Measurements from ENCODE around the gene PRKCE. TPM values are rescaled to one million over a fixed set of nuclear protein-coding genes. Genes with fewer than 3 reads are reported as not detected.
A peak's percentile ranks its signal among the peaks of the same experiment; 100 is the strongest.

PRKCE gene
- total RNA-seq, 1 donor from 2014 or later, result 18.4 TPM

DNA sequence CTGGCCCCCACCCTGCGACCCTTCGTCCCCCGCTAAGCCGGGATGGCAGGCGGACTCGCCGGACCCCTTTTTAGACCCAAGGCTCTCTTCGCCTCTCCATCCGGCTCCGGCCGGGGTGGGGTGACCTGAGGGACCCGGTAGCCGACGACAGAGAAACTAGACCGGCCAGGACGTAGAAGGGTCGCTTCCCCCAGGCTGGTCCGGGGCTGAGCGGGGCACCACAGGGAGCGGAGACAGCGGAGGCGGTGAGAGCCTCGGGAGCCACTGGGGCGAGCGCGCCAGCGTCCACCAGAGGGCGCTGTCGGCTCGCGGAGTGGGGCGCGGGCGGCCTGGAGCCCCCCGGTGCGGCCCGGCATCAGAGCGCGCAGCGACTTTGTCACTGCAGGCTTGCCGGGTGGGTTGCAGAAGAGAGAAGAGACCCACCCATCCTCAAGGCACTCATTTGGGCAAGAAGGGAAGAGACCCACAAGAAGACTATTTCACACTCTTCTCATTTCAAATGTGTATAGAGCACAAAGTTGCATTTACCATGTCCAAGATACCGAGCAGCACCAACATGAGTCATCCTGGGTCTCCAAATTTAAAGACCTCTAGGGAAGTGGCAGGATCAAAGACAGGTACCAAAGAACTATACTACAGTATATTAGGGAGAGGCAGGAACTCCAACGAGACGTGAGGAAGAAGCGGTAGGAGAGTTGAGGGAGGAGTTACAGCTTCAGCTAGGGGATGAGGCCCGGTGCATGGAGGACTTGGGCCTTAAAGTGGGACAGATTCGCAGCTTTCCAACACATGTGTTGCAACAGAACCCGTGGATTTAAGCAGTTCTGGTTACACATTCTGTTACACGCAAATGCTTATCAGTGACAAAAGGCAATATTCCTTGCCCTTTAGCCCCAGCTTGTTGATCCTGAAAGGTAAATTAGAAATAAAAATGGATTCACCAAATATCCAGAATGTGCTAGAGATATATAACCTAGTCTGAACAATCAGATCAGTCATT is 7.6 kb upstream of the PRKCE start:
- peak overlapping the region; percentile 68 for H3K4me3 Mint-ChIP-seq
- H3K36me3 Mint-ChIP-seq, result no peaks in the 10 kb centered on the region
- no peaks in the 10 kb centered on the region for H3K9me3 Mint-ChIP-seq
- H3K27ac Mint-ChIP-seq, result no peak overlapping the region
- TF ChIP-seq, protein P1, sequence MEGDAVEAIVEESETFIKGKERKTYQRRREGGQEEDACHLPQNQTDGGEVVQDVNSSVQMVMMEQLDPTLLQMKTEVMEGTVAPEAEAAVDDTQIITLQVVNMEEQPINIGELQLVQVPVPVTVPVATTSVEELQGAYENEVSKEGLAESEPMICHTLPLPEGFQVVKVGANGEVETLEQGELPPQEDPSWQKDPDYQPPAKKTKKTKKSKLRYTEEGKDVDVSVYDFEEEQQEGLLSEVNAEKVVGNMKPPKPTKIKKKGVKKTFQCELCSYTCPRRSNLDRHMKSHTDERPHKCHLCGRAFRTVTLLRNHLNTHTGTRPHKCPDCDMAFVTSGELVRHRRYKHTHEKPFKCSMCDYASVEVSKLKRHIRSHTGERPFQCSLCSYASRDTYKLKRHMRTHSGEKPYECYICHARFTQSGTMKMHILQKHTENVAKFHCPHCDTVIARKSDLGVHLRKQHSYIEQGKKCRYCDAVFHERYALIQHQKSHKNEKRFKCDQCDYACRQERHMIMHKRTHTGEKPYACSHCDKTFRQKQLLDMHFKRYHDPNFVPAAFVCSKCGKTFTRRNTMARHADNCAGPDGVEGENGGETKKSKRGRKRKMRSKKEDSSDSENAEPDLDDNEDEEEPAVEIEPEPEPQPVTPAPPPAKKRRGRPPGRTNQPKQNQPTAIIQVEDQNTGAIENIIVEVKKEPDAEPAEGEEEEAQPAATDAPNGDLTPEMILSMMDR (IDR thresholded peaks at IDR 0.05; ENCODE audit: unreplicated experiment), result peak; percentile 99
- peak; percentile 70 to 89 for DNase-seq (ENCODE audit: low spot score in 2 of 2, unreplicated experiment in 2 of 2)
- H3K27me3 Mint-ChIP-seq (ENCODE audit: low read depth), result peaks cover 54% of the 10 kb centered on the region
- H3K4me1 Mint-ChIP-seq, result no peaks in the 10 kb centered on the region

DNA sequence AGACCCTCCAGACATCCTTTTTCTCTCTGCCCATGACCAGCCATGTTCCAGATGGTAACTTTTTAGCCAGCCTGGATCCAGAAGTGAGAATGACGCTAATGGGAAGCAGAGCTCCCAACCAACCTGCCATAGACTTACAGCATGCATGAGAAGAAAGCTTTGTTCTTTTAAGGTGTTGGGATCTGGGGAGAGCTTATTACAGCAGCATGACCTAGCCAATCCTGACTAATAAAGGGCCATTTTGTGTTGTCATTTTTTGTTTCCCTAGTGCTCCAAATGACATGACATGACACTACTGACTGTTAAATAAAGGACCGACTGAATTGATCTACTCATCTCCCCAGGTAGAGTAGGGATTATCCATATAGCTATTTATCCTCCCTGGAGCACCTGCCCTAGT is 5.2 kb upstream of the PRKCE start:
- no peak for DNase-seq (ENCODE audit: low spot score in 2 of 2, unreplicated experiment in 2 of 2)
- no peak overlapping the region for H3K27ac Mint-ChIP-seq
- peaks cover 8% of the 10 kb centered on the region for H3K4me1 Mint-ChIP-seq
- no peaks in the 10 kb centered on the region for H3K9me3 Mint-ChIP-seq
- H3K4me3 Mint-ChIP-seq, result no peak overlapping the region
- no peaks in the 10 kb centered on the region for H3K36me3 Mint-ChIP-seq
- H3K27me3 Mint-ChIP-seq (ENCODE audit: low read depth), result peaks cover 35% of the 10 kb centered on the region
- TF ChIP-seq, protein P1 (IDR thresholded peaks at IDR 0.05; ENCODE audit: unreplicated experiment), result no peak

DNA sequence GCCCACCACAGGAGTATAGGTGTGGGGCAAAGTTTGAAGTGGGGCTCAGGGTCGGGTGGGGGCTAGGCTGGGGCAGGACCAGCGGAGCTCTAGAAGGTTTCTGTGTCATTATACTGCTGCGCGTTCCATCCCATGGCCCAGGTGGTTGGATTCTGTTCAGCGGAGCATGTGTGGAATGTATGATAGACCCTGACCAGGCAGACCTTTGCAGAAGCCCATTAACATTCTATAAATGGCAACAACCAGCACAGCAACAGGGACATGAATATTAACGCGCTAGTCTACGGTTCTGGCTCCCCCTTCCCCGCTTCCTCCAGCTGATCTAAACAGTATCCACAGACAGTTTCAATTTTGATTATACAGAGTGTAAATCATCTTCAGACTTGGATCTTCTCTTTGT is 4.1 kb upstream of the PRKCE start:
- TF ChIP-seq, protein P1 (IDR thresholded peaks at IDR 0.05; ENCODE audit: unreplicated experiment), result no peak
- no peak for DNase-seq (ENCODE audit: low spot score in 2 of 2, unreplicated experiment in 2 of 2)
- peaks cover 12% of the 10 kb centered on the region for H3K4me1 Mint-ChIP-seq
- H3K4me3 Mint-ChIP-seq, result no peak overlapping the region
- peaks cover 28% of the 10 kb centered on the region for H3K27me3 Mint-ChIP-seq (ENCODE audit: low read depth)
- H3K36me3 Mint-ChIP-seq, result no peaks in the 10 kb centered on the region
- no peaks in the 10 kb centered on the region for H3K9me3 Mint-ChIP-seq
- no peak overlapping the region for H3K27ac Mint-ChIP-seq

DNA sequence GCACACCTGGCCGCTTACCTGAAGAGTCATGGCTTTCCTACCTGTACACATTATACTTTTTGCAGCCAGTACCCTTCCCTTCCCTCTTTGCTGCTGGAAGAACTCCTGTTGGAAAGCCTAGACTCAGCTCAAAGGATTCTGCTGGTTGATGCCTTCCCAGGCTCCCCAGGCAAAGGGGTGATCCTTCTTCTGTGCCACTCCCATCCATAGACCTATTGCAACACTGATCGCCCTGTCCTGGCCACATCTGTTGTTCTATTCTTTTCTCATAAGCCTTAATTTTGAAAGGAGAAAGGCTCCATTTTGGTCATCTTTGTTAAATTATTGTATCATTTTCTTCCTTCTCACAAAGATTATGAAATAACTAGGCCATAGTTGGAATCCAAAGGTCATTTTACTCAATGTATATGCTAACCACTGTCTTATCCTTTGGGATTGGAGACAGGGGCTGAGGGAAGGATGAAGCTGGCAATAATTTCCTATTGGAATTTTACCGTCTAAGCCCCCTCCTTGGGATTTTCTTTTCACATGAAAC is 3.4 kb upstream of the PRKCE start:
- H3K27ac Mint-ChIP-seq, result no peak overlapping the region
- no peak overlapping the region for H3K4me3 Mint-ChIP-seq
- H3K27me3 Mint-ChIP-seq (ENCODE audit: low read depth), result peaks cover 30% of the 10 kb centered on the region
- H3K36me3 Mint-ChIP-seq, result no peaks in the 10 kb centered on the region
- no peak for DNase-seq (ENCODE audit: low spot score in 2 of 2, unreplicated experiment in 2 of 2)
- TF ChIP-seq, protein P1 (IDR thresholded peaks at IDR 0.05; ENCODE audit: unreplicated experiment), result no peak
- no peaks in the 10 kb centered on the region for H3K9me3 Mint-ChIP-seq
- peaks cover 19% of the 10 kb centered on the region for H3K4me1 Mint-ChIP-seq

DNA sequence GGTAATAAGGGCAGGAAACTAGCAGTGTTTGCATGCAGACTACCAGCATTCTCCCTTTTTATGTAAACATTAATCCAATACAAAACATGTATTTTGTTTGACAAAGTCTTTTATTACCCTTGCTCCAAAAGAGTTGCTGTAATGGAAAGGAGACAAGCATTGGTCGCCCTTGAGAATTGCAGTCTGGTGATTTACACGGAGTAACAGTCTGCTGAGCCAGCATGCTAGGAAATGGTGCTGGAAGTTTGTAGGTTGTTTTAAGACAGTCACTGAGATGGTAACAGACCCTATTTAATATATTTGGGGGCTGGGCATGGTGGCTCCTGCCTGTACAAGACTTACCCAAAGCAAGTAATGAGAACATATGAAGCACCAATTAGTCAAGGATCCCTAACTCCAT is 2.8 kb upstream of the PRKCE start:
- no peaks in the 10 kb centered on the region for H3K36me3 Mint-ChIP-seq
- TF ChIP-seq, protein P1 (IDR thresholded peaks at IDR 0.05; ENCODE audit: unreplicated experiment), result no peak
- DNase-seq (ENCODE audit: low spot score in 2 of 2, unreplicated experiment in 2 of 2), result no peak
- H3K27me3 Mint-ChIP-seq (ENCODE audit: low read depth), result peaks cover 25% of the 10 kb centered on the region
- H3K4me3 Mint-ChIP-seq, result no peak overlapping the region
- no peak overlapping the region for H3K27ac Mint-ChIP-seq
- H3K4me1 Mint-ChIP-seq, result peaks cover 23% of the 10 kb centered on the region
- no peaks in the 10 kb centered on the region for H3K9me3 Mint-ChIP-seq

Data from mesothelial cell of epicardium (in vitro differentiated cells).